GM23338 (cell line): ENCODE results near the gene STXBP5. TPM values are rescaled to one million over a fixed set of nuclear protein-coding genes. Genes with fewer than 3 reads are reported as not detected.

ENCODE experiments used
- ATAC-seq: fragments of 200-7000 bp; cut with Tn5 transposase; 3 replicates; pipeline ENCODE4 v1.9.1; 2020
- DNase-seq: peaks from one replicate; pipeline ENCODE4 v3.0.0-alpha.2; 2015; ENCODE audit warnings: low spot score
- H2AFZ ChIP-seq: fragments of 200-600 bp; sonication (generic); 2 replicates; pipeline ENCODE4 v1.8.0; 2016; ENCODE audit warnings: antibody characterized with exemption, mild to moderate bottlenecking, moderate library complexity
- H3F3A ChIP-seq: fragments of 200-600 bp; sonication (generic); replicated peaks from 2 replicates; pipeline ENCODE4 v1.8.0; 2017; ENCODE audit warnings: antibody characterized with exemption, mixed run types, low read depth
- H3K27ac ChIP-seq: fragments of 200-600 bp; sonication (generic); 2 replicates; pipeline ENCODE4 v1.6.1; 2016; ENCODE audit warnings: low read depth
- H3K27me3 ChIP-seq: fragments of 200-600 bp; sonication (generic); 2 replicates; pipeline ENCODE4 v1.8.0; 2016; ENCODE audit warnings: mild to moderate bottlenecking, mixed run types, moderate library complexity; ENCODE audit not compliant: insufficient read depth
- H3K36me3 ChIP-seq: fragments of 200-600 bp; sonication (generic); 2 replicates; pipeline ENCODE4 v1.8.0; 2016; ENCODE audit warnings: mild to moderate bottlenecking; ENCODE audit not compliant: insufficient read depth
- H3K4me1 ChIP-seq: fragments of 200-600 bp; sonication (generic); 2 replicates; pipeline ENCODE4 v1.8.0; 2016; ENCODE audit warnings: mild to moderate bottlenecking, moderate library complexity; ENCODE audit not compliant: insufficient read depth
- H3K4me2 ChIP-seq: fragments of 200-600 bp; sonication (generic); 2 replicates; pipeline ENCODE4 v1.7.1; 2017; ENCODE audit warnings: mixed run types
- H3K4me3 ChIP-seq: fragments of 200-600 bp; sonication (generic); 2 replicates; pipeline ENCODE4 v1.6.1; 2016; ENCODE audit warnings: mixed run types
- H3K79me2 ChIP-seq: fragments of 200-600 bp; sonication (generic); replicated peaks from 2 replicates; pipeline ENCODE4 v1.8.0; 2017; ENCODE audit warnings: mild to moderate bottlenecking; ENCODE audit not compliant: insufficient read depth
- H3K9me2 ChIP-seq: fragments of 200-600 bp; sonication (generic); 2 replicates; pipeline ENCODE4 v1.8.0; 2017; ENCODE audit not compliant: insufficient read depth
- H4K20me1 ChIP-seq: fragments of 200-600 bp; sonication (generic); replicated peaks from 2 replicates; pipeline ENCODE4 v1.8.0; 2017; ENCODE audit warnings: mild to moderate bottlenecking; ENCODE audit not compliant: insufficient read depth
- H3K27ac Mint-ChIP-seq: 2 replicates; pipeline ENCODE4 v1.8.0; 2020; ENCODE audit warnings: inconsistent platforms, mild to moderate bottlenecking, moderate library complexity, mixed read lengths
- H3K27me3 Mint-ChIP-seq: 3 replicates; pipeline ENCODE4 v1.8.0; 2022; ENCODE audit warnings: low read depth, mild to moderate bottlenecking, moderate library complexity, mixed read lengths, inconsistent platforms; ENCODE audit not compliant: insufficient read depth, poor library complexity
- H3K36me3 Mint-ChIP-seq: 3 replicates; pipeline ENCODE4 v1.8.0; 2021; ENCODE audit warnings: low read depth, mild to moderate bottlenecking, inconsistent platforms, moderate library complexity, mixed read lengths
- H3K4me1 Mint-ChIP-seq: 3 replicates; pipeline ENCODE4 v1.8.0; 2020; ENCODE audit warnings: mild to moderate bottlenecking, inconsistent platforms, mixed read lengths
- H3K4me3 Mint-ChIP-seq: 3 replicates; pipeline ENCODE4 v1.8.0; 2021; ENCODE audit warnings: moderate library complexity, mild to moderate bottlenecking, inconsistent platforms, mixed read lengths
- H3K9me3 Mint-ChIP-seq: 3 replicates; pipeline ENCODE4 v1.8.0; 2020; ENCODE audit warnings: moderate library complexity, mild to moderate bottlenecking, inconsistent platforms, mixed read lengths
- EZH2 ChIP-seq: fragments of 200-600 bp; sonication (generic); IDR thresholded peaks from one replicate; pipeline ENCODE4 v1.8.0; 2017; ENCODE audit warnings: antibody characterized with exemption, mild to moderate bottlenecking, low read depth; ENCODE audit not compliant: unreplicated experiment
- NANOG ChIP-seq: IDR thresholded peaks from 2 replicates; pipeline ENCODE4 v1.6.1; 2016; ENCODE audit warnings: antibody characterized with exemption, borderline replicate concordance
- POLR2AphosphoS5 ChIP-seq: IDR thresholded peaks from 2 replicates; pipeline ENCODE4 v1.6.1; 2016; ENCODE audit warnings: antibody characterized with exemption, low read depth
- ZNF331 ChIP-seq: fragments of 250-450 bp; sonication (Bioruptor Pico); IDR thresholded peaks from 2 replicates; pipeline ENCODE4 v1.5.0; 2020; ENCODE audit warnings: low read depth, mild to moderate bottlenecking, moderate library complexity
- polyA plus RNA-seq: library from polyadenylated mRNA; unstranded; fragments of >200 nt; fragmentation: Nextera tagmentation; extraction: Ambion mirVana; gene quantifications from 2 replicates; pipeline ENCODE4 v1.2.1, GENCODE V29; 2016
- total RNA-seq: library from RNA; depleted of rRNA; stranded (reverse); fragments of >200 nt; shearing (Covaris generic); gene quantifications from 2 replicates; pipeline ENCODE4 v1.2.3, GENCODE V29; 2014
- TF ChIP-seq, protein P1 (sequence below): fragments of 250-450 bp; sonication (Bioruptor Pico); IDR thresholded peaks from 2 replicates; pipeline ENCODE4 v1.5.0; 2020; ENCODE audit warnings: mild to moderate bottlenecking, moderate library complexity

STXBP5 gene
- total and polyA plus RNA-seq, 2 experiments from 2014 or later: 3.9 to 17.8 TPM

DNA sequence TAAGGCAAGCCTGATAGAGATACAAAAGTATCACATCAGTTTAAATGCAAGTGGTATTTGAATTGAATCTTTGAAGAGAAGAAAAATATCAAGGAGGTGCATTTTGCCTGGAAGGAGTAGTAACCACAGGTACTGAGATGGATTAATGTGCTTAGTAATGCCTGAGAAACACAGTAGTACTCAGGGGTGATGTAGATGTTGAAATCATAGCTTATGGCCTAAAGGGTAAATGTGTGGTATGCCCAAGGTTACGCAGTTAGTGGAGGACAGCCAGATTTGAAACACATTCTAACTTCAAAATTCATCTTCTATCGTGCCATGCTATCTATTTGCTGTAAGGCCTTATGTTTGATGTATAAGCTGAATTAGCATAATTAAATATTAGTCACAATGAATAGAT, 55.9 kb downstream of the STXBP5 start (continued):
- TF ChIP-seq, protein P1, sequence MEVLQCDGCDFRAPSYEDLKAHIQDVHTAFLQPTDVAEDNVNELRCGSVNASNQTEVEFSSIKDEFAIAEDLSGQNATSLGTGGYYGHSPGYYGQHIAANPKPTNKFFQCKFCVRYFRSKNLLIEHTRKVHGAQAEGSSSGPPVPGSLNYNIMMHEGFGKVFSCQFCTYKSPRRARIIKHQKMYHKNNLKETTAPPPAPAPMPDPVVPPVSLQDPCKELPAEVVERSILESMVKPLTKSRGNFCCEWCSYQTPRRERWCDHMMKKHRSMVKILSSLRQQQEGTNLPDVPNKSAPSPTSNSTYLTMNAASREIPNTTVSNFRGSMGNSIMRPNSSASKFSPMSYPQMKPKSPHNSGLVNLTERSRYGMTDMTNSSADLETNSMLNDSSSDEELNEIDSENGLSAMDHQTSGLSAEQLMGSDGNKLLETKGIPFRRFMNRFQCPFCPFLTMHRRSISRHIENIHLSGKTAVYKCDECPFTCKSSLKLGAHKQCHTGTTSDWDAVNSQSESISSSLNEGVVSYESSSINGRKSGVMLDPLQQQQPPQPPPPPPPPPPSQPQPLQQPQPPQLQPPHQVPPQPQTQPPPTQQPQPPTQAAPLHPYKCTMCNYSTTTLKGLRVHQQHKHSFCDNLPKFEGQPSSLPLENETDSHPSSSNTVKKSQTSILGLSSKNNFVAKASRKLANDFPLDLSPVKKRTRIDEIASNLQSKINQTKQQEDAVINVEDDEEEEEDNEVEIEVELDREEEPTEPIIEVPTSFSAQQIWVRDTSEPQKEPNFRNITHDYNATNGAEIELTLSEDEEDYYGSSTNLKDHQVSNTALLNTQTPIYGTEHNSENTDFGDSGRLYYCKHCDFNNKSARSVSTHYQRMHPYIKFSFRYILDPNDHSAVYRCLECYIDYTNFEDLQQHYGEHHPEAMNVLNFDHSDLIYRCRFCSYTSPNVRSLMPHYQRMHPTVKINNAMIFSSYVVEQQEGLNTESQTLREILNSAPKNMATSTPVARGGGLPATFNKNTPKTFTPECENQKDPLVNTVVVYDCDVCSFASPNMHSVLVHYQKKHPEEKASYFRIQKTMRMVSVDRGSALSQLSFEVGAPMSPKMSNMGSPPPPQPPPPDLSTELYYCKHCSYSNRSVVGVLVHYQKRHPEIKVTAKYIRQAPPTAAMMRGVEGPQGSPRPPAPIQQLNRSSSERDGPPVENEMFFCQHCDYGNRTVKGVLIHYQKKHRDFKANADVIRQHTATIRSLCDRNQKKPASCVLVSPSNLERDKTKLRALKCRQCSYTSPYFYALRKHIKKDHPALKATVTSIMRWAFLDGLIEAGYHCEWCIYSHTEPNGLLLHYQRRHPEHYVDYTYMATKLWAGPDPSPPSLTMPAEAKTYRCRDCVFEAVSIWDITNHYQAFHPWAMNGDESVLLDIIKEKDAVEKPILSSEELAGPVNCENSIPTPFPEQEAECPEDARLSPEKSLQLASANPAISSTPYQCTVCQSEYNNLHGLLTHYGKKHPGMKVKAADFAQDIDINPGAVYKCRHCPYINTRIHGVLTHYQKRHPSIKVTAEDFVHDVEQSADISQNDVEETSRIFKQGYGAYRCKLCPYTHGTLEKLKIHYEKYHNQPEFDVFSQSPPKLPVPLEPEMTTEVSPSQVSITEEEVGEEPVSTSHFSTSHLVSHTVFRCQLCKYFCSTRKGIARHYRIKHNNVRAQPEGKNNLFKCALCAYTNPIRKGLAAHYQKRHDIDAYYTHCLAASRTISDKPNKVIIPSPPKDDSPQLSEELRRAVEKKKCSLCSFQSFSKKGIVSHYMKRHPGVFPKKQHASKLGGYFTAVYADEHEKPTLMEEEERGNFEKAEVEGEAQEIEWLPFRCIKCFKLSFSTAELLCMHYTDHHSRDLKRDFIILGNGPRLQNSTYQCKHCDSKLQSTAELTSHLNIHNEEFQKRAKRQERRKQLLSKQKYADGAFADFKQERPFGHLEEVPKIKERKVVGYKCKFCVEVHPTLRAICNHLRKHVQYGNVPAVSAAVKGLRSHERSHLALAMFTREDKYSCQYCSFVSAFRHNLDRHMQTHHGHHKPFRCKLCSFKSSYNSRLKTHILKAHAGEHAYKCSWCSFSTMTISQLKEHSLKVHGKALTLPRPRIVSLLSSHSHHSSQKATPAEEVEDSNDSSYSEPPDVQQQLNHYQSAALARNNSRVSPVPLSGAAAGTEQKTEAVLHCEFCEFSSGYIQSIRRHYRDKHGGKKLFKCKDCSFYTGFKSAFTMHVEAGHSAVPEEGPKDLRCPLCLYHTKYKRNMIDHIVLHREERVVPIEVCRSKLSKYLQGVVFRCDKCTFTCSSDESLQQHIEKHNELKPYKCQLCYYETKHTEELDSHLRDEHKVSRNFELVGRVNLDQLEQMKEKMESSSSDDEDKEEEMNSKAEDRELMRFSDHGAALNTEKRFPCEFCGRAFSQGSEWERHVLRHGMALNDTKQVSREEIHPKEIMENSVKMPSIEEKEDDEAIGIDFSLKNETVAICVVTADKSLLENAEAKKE: no peak
- TF ChIP-seq POLR2AphosphoS5 (no peak), NANOG (no peak), EZH2 (no peak), ZNF331 (CRISPR knock-in tag) (no peak)

DNA sequence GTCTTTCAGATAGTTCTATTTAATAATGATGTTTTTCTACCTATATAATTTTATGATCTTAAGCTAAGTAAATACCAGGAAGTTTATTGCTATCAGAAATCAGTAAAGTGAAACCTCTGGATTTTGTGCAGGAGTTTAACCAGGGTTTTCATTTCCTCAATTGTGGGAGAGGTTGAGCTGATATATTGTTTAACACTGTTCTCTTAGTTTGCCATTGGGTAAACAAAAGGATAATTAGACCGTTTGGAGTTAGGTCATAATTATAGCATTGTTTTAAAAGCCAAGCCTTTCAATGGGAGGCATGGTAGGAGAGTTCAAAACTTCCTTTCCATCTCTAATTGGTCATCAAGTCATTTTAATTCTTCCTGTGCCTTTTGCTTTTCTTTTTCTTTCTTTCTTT, 58.7 kb downstream of the STXBP5 start:
- H3K4me2 ChIP-seq: no peak overlapping the region

More for the DNA sequence above, 58.7 kb downstream of the STXBP5 start:
- Mint-ChIP-seq H3K27me3 (no peaks in the 10 kb centered on the region), H3K4me1 (no peaks in the 10 kb centered on the region), H3K27ac (no peak overlapping the region), H3K9me3 (no peaks in the 10 kb centered on the region), H3K36me3 (no peaks in the 10 kb centered on the region; the same call in 2 of the 3 replicates), H3K4me3 (no peak overlapping the region)
- H3F3A ChIP-seq: no peaks in the 10 kb centered on the region
- H3K4me1 ChIP-seq: no peaks in the 10 kb centered on the region
- no peaks in the 10 kb centered on the region for H3K36me3 ChIP-seq
- H3K9me2 ChIP-seq: no peaks in the 10 kb centered on the region
- no peaks in the 10 kb centered on the region for H4K20me1 ChIP-seq
- H2AFZ ChIP-seq: no peak overlapping the region
- H3K79me2 ChIP-seq: no peaks in the 10 kb centered on the region
- no peaks in the 10 kb centered on the region for H3K27me3 ChIP-seq
- no peak overlapping the region for H3K4me3 ChIP-seq
- H3K27ac ChIP-seq: no peak overlapping the region
- TF ChIP-seq ZNF331 (CRISPR knock-in tag): no peak
- DNase-seq (no peak), ATAC-seq (no peak)
